Keratinocyte (primary cell): ENCODE results near the gene SMIM32. TPM values are rescaled to one million over a fixed set of nuclear protein-coding genes. Genes with fewer than 3 reads are reported as not detected.

ENCODE experiments used
- DNase-seq: peaks from one replicate; pipeline ENCODE4 v3.0.0-alpha.2; 2011; ENCODE audit warnings: low read depth, missing footprints, low spot score
- FAIRE-seq: peaks from 2 replicates; lab custom pipeline; 2011; peaks lifted over from hg19 to GRCh38; lab: Jason Lieb, UNC
- H2AFZ ChIP-seq: 2 replicates; pipeline ENCODE4 v1.6.0; 2012; ENCODE audit warnings: low read length, control low read depth, inconsistent platforms; ENCODE audit not compliant: control insufficient read depth
- H3K27ac ChIP-seq: 2 replicates; pipeline ENCODE4 v1.5.1; 2011; ENCODE audit warnings: low read length; ENCODE audit not compliant: control insufficient read depth, insufficient read depth
- H3K27me3 ChIP-seq: 3 replicates; pipeline ENCODE4 v1.6.0; 2011; ENCODE audit warnings: low read length; ENCODE audit not compliant: control insufficient read depth, insufficient read depth; ENCODE audit errors: extremely low read depth
- H3K36me3 ChIP-seq, 2 experiments: 2 replicates in 1 of 2; 3 replicates in 1 of 2; pipeline ENCODE4 v1.5.1; 2011; ENCODE audit warnings: low read length in 2 of 2, mild to moderate bottlenecking in 1 of 2; ENCODE audit not compliant: control insufficient read depth in 2 of 2, insufficient read depth in 2 of 2; ENCODE audit errors: extremely low read depth in 1 of 2
- H3K4me1 ChIP-seq: 3 replicates; pipeline ENCODE4 v1.5.1; 2011; ENCODE audit warnings: low read length; ENCODE audit not compliant: control insufficient read depth, insufficient read depth; ENCODE audit errors: extremely low read depth
- H3K4me2 ChIP-seq: 3 replicates; pipeline ENCODE4 v1.6.0; 2011; ENCODE audit warnings: low read depth, low read length; ENCODE audit not compliant: control insufficient read depth, insufficient read depth; ENCODE audit errors: extremely low read depth
- H3K4me3 ChIP-seq, 3 experiments: fragments of 200-600 bp in 1 of 3; sonication (generic) in 1 of 3; 2 replicates in 2 of 3; 3 replicates in 1 of 3; pipeline ENCODE4 v1.5.1; 2011 to 2016; ENCODE audit warnings: low read length in 3 of 3, mild to moderate bottlenecking in 3 of 3, control low read depth in 2 of 3, inconsistent platforms in 1 of 3, low read depth in 1 of 3, mixed read lengths in 1 of 3, mixed run types in 1 of 3, moderate library complexity in 1 of 3; ENCODE audit not compliant: control insufficient read depth in 2 of 3, insufficient read depth in 2 of 3; ENCODE audit errors: extremely low read depth in 1 of 3
- H3K79me2 ChIP-seq: 2 replicates; pipeline ENCODE4 v1.6.0; 2012; ENCODE audit warnings: low read length; ENCODE audit not compliant: control insufficient read depth, insufficient read depth
- H3K9ac ChIP-seq: 3 replicates; pipeline ENCODE4 v1.6.0; 2011; ENCODE audit warnings: low read length; ENCODE audit not compliant: control insufficient read depth, insufficient read depth; ENCODE audit errors: extremely low read depth
- H3K9me1 ChIP-seq: 3 replicates; pipeline ENCODE4 v1.6.0; 2011; ENCODE audit warnings: low read length; ENCODE audit not compliant: control insufficient read depth, insufficient read depth; ENCODE audit errors: extremely low read depth
- H3K9me3 ChIP-seq: 2 replicates; pipeline ENCODE4 v1.5.1; 2012; ENCODE audit warnings: low read depth, low read length; ENCODE audit not compliant: control insufficient read depth
- H4K20me1 ChIP-seq: 3 replicates; pipeline ENCODE4 v1.6.0; 2011; ENCODE audit warnings: low read length; ENCODE audit not compliant: control insufficient read depth, insufficient read depth; ENCODE audit errors: extremely low read depth
- CTCF ChIP-seq, 3 experiments: IDR thresholded peaks in 1 of 3; conservative IDR thresholded peaks in 1 of 3; optimal IDR thresholded peaks in 1 of 3; 2 replicates in 2 of 3; 3 replicates in 1 of 3; pipeline versions ENCODE3 to v1.5.1; 2011; ENCODE audit warnings: low read length in 3 of 3, mild to moderate bottlenecking in 3 of 3, moderate library complexity in 2 of 3, control low read depth in 1 of 3, inconsistent platforms in 1 of 3; ENCODE audit not compliant: insufficient read depth in 2 of 3; ENCODE audit errors: extremely low read depth in 1 of 3
- EZH2 ChIP-seq: IDR thresholded peaks from one replicate; pipeline ENCODE4 v1.6.1; 2012; ENCODE audit warnings: inconsistent platforms, mild to moderate bottlenecking, low read length, moderate library complexity
- dilution Hi-C: fragments of 300-500 bp; cut with MboI; formaldehyde crosslinking; loops from one replicate; pipeline ENCODE4 v1.7.0; 2020; ENCODE audit warnings: low sequenced_read_pairs; ENCODE audit not compliant: extremely low pct_ligation_motif_present
- polyA plus RNA-seq, 5 experiments: library from polyadenylated mRNA; depleted of rRNA in 3 of 5; stranded (reverse) in 3 of 5; stranded (forward) in 1 of 5; unstranded in 1 of 5; fragments of >200 nt; gene quantifications; 1 replicate in 1 of 5; 2 replicates in 3 of 5; 3 replicates in 1 of 5; pipeline versions ENCODE4 v1.2.1 to v1.2.3, GENCODE V29; 2011 to 2012; ENCODE audit warnings: missing spikeins in 2 of 5, low read depth in 1 of 5, low replicate concordance in 1 of 5

The SMIM32 gene
- polyA plus RNA-seq, 1 donor (not counting 4 experiments of a cell fraction or from before 2014, with no cell fraction given) = not detected

- no peaks in the 10 kb centered on the region for H4K20me1 ChIP-seq
- no peaks in the 10 kb centered on the region for H3K9me3 ChIP-seq
- FAIRE-seq = no peak
- H3K4me2 ChIP-seq = no peak overlapping the region
- no peak overlapping the region for H3K4me3 ChIP-seq
- H3K79me2 ChIP-seq = peaks cover 26% of the 10 kb centered on the region
- no peaks in the 10 kb centered on the region for H3K9me1 ChIP-seq
- no peaks in the 10 kb centered on the region for H3K4me1 ChIP-seq
- H3K36me3 ChIP-seq = peaks cover 7 to 11% of the 10 kb centered on the region in 2 experiments
- dilution Hi-C loops = no loop called here
- no peaks in the 10 kb centered on the region for H3K27me3 ChIP-seq
- H2AFZ ChIP-seq = no peak overlapping the region
- H3K9ac ChIP-seq = no peak overlapping the region
- no peak for DNase-seq
- TF ChIP-seq EZH2 (no peak), CTCF (optimal IDR thresholded peaks at IDR 0.05 in 1 of 3, IDR thresholded peaks at IDR 0.05 in 1 of 3, conservative IDR thresholded peaks at IDR 0.05 in 1 of 3; ENCODE audit: extremely low read depth in 1 of 3, insufficient read depth in 2 of 3, low read length in 3 of 3) (no peak)
- H3K27ac ChIP-seq = no peak overlapping the region
Measured at GRCh38 chr5:136164226-136164625, 28.7 kb downstream of the SMIM32 start.

- no peak overlapping the region for H3K4me3 ChIP-seq
- H3K9me1 ChIP-seq = no peaks in the 10 kb centered on the region
- dilution Hi-C loops = no loop called here
- peaks cover 37% of the 10 kb centered on the region for H3K79me2 ChIP-seq
- no peak overlapping the region for H3K27ac ChIP-seq
- no peaks in the 10 kb centered on the region for H3K9me3 ChIP-seq
- peaks cover 7 to 8% of the 10 kb centered on the region in 2 experiments for H3K36me3 ChIP-seq
- no peaks in the 10 kb centered on the region for H3K4me1 ChIP-seq
- H2AFZ ChIP-seq = no peak overlapping the region
- H3K4me2 ChIP-seq = no peak overlapping the region
- no peaks in the 10 kb centered on the region for H3K27me3 ChIP-seq
- H3K9ac ChIP-seq = no peak overlapping the region
- H4K20me1 ChIP-seq = no peaks in the 10 kb centered on the region
- DNase-seq = no peak
- TF ChIP-seq CTCF (optimal IDR thresholded peaks at IDR 0.05 in 1 of 3, IDR thresholded peaks at IDR 0.05 in 1 of 3, conservative IDR thresholded peaks at IDR 0.05 in 1 of 3; ENCODE audit: extremely low read depth in 1 of 3, insufficient read depth in 2 of 3, low read length in 3 of 3) = no peak
- no peak for FAIRE-seq
Measured at GRCh38 chr5:136162008-136162407, 31.0 kb downstream of the SMIM32 start.
